ENCODE measurements around the gene SLC16A12. TPM values are rescaled to one million over a fixed set of nuclear protein-coding genes. Genes with fewer than 3 reads are reported as not detected.

Gene SLC16A12
- total RNA-seq, 1 experiment from 2014 or later = 0.77 TPM

- Histone ChIP-seq H2AFZ (ENCODE audit: low read length) (no peak overlapping the region), H3K9me3 (ENCODE audit: control insufficient read depth, low read depth, low read length) (no peaks in the 10 kb centered on the region), H3K14ac (ENCODE audit: insufficient read depth, low read length) (no peak overlapping the region), H2BK15ac (ENCODE audit: low read depth, low read length) (no peak overlapping the region), H2BK5ac (ENCODE audit: insufficient read length, low read length) (no peak overlapping the region), H2AK5ac (ENCODE audit: insufficient read length, low read length) (no peak overlapping the region), H3K79me1 (ENCODE audit: insufficient read depth, low read depth, low read length, poor library complexity, severe bottlenecking) (no peaks in the 10 kb centered on the region), H3K9ac (ENCODE audit: extremely low read depth, insufficient read length, low read length) (no peak overlapping the region), H3K27me3 (ENCODE audit: insufficient read depth, low read length) (no peaks in the 10 kb centered on the region), H4K5ac (ENCODE audit: insufficient read length, low read depth, low read length) (no peak overlapping the region), H3T11ph (ENCODE audit: low read length) (no peak overlapping the region), H3K27ac (ENCODE audit: insufficient read length, low read depth, low read length) (no peak overlapping the region), H4K91ac (ENCODE audit: insufficient read length, low read depth, low read length) (no peak overlapping the region), H3K4me2 (ENCODE audit: insufficient read depth, insufficient read length, low read length) (no peak overlapping the region), H4K20me1 (ENCODE audit: control insufficient read depth, insufficient read depth, insufficient read length) (no peaks in the 10 kb centered on the region), H3K4me1 (ENCODE audit: insufficient read depth, low read length) (peaks cover 5% of the 10 kb centered on the region; the same call in 1 of the 2 replicates), H3K79me2 (ENCODE audit: insufficient read depth, low read length) (no peaks in the 10 kb centered on the region), H3K23me2 (ENCODE audit: insufficient read length, low read depth, low read length, poor library complexity, severe bottlenecking) (no peaks in the 10 kb centered on the region), H3K23ac (ENCODE audit: insufficient read length, low read depth, low read length) (no peak overlapping the region), H2BK120ac (ENCODE audit: low read depth, low read length, poor library complexity, severe bottlenecking) (no peak overlapping the region), H3K18ac (ENCODE audit: insufficient read length, low read depth, low read length) (no peak overlapping the region), H4K8ac (replicated peaks; ENCODE audit: insufficient read length, low read depth, low read length) (no peak overlapping the region), H3K4ac (ENCODE audit: low read depth, low read length) (no peak overlapping the region), H3K56ac (ENCODE audit: insufficient read length, low read depth, low read length) (no peak overlapping the region), H2BK12ac (ENCODE audit: insufficient read length, low read depth, low read length) (no peak overlapping the region), H2BK20ac (ENCODE audit: low read depth, low read length, poor library complexity, severe bottlenecking) (no peak overlapping the region)
- peaks cover 0 to 9% (median 0%) of the 10 kb centered on the region in 3 experiments; a peak in 2 of 7 replicates for H3K36me3 Mint-ChIP-seq (ENCODE audit: insufficient read depth in 1 of 3, low read depth in 3 of 3)
- no peaks in the 10 kb centered on the region; a peak in 1 of 5 replicates for H3K9me3 Mint-ChIP-seq
- peaks cover 25 to 41% of the 10 kb centered on the region in 2 experiments for H3K4me1 Mint-ChIP-seq
- no peak for DNase-seq
- no peak overlapping the region; a peak in 1 of 7 replicates for H3K27ac Mint-ChIP-seq
- TF ChIP-seq CTCF (conservative IDR thresholded peaks at IDR 0.05) = peak; percentile 91
- H3K4me3 Mint-ChIP-seq = no peak overlapping the region
- no CpG with 5 or more reads among the region's 2 CpGs for WGBS (ENCODE audit: extremely low coverage, insufficient read length, low lambda C conversion rate)
- H3K27me3 Mint-ChIP-seq (ENCODE audit: low read depth) = no peaks in the 10 kb centered on the region
Measured at GRCh38 chr10:89563861-89564478, 28.6 kb upstream of the SLC16A12 start.

Measured in H9 (cell line).